Astrocyte of the cerebellum (primary cell): ENCODE results near the gene NCOR1.
A peak's percentile ranks its signal among the peaks of the same experiment; 100 is the strongest.

Experiments used
- DNase-seq: peaks from one replicate; pipeline ENCODE4 v3.0.0-alpha.2; 2011; ENCODE audit warnings: low read depth
- H3K4me3 ChIP-seq: 2 replicates; pipeline ENCODE4 v1.5.1; 2011; ENCODE audit warnings: mild to moderate bottlenecking, low read depth, low read length, moderate library complexity
- in situ Hi-C: cut with HindIII; loops from 2 replicates; pipeline ENCODE4 v1.10.0; 2017; ENCODE audit warnings: low sequenced_read_pairs
- TF ChIP-seq, protein P1 (sequence below): IDR thresholded peaks from 2 replicates; pipeline ENCODE4 v1.5.1; 2012; ENCODE audit warnings: low read length, low read depth, moderate library complexity, mild to moderate bottlenecking; ENCODE audit errors: missing control alignments

NCOR1 gene

DNA sequence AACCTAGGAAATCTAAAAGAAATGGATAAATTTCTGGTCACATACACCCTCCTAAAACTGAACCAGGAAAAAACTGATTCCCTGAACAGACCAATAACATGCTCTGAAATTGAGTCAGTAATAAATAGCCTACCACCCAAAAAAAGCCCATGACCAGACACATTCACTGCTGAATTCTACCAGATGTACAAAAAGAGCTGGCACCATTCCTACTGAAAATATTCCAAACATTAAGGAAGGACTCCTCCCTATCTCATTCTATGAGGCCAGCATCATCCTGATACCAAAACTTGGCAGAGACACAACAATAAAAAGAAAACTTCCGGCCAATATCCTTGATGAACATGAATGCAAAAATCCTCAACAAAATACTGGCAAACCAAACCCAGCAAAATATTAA lies 162.8 kb downstream of the NCOR1 start:
- in situ Hi-C loops: no loop called here
- TF ChIP-seq, protein P1, sequence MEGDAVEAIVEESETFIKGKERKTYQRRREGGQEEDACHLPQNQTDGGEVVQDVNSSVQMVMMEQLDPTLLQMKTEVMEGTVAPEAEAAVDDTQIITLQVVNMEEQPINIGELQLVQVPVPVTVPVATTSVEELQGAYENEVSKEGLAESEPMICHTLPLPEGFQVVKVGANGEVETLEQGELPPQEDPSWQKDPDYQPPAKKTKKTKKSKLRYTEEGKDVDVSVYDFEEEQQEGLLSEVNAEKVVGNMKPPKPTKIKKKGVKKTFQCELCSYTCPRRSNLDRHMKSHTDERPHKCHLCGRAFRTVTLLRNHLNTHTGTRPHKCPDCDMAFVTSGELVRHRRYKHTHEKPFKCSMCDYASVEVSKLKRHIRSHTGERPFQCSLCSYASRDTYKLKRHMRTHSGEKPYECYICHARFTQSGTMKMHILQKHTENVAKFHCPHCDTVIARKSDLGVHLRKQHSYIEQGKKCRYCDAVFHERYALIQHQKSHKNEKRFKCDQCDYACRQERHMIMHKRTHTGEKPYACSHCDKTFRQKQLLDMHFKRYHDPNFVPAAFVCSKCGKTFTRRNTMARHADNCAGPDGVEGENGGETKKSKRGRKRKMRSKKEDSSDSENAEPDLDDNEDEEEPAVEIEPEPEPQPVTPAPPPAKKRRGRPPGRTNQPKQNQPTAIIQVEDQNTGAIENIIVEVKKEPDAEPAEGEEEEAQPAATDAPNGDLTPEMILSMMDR: no peak
- H3K4me3 ChIP-seq: no peak overlapping the region
- no peak for DNase-seq

DNA sequence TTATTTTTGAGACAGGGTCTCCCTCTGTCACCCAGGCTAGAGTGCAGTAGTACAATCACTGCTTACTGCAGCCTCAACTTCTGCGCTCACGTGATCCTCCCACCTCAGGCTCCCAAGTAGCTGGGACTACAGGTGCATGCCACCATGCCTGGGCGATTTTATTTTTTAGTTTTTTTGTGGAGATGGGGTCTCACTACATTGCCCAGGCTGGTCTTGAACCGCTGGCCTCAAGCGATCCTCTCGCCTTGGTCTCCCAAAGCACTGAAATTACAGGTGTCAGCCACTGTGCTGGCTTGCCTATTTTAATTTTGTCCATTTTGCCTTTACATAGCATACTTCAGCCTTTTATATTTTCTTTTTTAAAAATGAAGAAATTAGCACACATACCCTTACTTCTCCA lies 164.5 kb downstream of the NCOR1 start:
- in situ Hi-C loops: no loop called here
- no peak overlapping the region for H3K4me3 ChIP-seq
- DNase-seq: no peak
- TF ChIP-seq, protein P1: no peak

DNA sequence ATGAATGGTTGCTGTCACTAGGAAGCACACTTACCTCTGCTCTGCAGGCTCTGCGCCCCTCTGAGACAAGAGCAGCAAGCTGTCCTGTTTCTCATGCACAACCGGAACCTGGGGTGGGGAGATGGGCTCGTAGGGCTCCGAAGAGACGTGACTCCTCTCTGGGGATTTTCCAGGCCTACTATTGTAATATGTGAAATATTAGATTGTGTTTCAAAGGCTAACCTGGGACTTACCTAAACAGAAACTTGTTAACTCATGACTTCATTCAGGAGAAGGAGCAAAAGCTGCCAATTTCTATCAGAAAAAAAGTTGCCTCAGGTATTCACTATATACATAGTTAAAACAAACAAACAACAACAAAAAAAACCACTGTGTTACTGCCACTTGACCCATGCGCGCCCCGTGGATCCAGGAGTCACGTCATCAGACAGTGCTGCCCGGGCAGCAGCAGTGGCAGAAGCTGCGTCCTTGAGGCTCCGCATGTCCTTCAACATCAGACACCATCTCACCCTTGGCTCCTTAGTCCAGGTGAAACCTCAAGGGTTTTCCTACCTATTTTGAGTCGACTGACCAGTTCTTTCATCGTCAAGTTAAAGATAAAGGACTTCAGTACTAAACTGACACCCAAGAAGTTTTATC lies 166.4 kb downstream of the NCOR1 start:
- in situ Hi-C loops: no loop called here
- no peak overlapping the region for H3K4me3 ChIP-seq
- no peak for DNase-seq
- TF ChIP-seq, protein P1: no peak

DNA sequence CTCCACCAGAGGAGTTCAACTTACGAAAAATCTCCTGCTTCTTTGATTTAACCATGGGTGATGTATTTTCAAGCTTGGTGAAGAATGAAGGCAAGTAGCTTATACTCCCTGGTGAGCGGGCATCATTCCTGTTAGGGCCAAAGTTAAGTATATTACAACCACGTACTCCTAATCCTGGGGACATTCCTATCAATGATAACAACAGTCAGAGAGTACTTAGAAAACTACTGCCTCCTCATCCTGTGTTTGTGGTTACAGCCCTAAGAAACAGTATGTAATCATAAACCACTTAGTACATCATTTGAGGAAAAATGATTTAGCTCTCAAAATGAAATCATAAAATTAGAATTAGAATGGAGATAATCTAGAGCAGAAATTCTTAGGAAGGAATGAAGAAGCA lies 168.4 kb downstream of the NCOR1 start:
- DNase-seq: no peak

DNA sequence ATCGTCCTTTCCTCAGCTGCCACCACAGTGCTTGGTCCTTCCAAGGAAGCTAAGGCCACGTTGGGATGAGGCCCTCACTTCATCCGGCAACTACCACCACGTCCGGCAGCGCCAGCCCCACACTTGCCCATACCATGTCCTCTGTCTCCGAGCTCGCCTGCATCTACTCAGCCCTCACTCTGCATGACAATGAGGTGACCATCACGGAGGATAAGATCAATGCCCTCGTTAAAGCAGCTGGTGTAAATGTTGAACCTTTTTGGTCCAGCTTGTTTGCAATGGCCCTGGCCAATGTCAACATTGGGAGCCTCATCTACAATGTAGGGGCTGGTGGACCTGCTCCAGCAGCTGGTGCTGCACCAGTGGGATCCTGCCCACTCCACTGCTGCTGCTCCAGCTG lies 170.8 kb downstream of the NCOR1 start:
- no peak for DNase-seq
- in situ Hi-C loops: no loop called here
- H3K4me3 ChIP-seq: no peak overlapping the region
- TF ChIP-seq, protein P1: no peak

More for the DNA sequence above, 168.4 kb downstream of the NCOR1 start:
- in situ Hi-C loops: no loop called here
- H3K4me3 ChIP-seq: no peak overlapping the region
- TF ChIP-seq, protein P1: no peak

DNA sequence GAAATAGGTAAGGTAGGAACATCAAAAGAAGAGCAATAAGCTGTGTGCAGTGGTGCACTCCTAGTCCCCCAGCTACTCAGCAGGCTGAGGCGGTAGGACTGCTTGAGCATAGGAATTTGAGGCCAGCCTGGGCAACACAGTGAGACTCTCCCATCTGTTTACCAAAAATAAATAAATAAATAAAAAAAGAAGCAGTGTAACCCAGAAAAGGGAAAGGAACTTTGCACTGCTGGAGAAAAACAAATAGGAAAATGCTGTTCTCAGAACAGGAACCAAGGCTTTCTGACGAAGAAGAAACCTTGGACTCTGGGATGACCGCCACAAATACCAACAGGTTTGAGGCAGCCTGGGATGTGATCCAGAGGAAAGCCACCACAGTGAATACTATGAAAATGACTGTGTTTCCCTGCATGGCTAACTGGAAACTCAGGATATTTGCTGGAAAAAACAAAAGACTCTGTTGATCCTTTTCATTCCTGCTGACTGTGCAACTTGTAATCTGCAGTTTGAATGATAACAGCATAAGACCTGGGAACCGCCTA lies 174.6 kb downstream of the NCOR1 start:
- in situ Hi-C loops: no loop called here
- no peak overlapping the region for H3K4me3 ChIP-seq
- DNase-seq: peak; percentile 95
- TF ChIP-seq, protein P1: no peak
